Endothelial cell of umbilical vein (primary cell): Measurements from ENCODE around the gene PDXDC1. TPM values are rescaled to one million over a fixed set of nuclear protein-coding genes. Genes with fewer than 3 reads are reported as not detected.
"Not testable (repeated sequence)": the region's sequence is repeated elsewhere in the genome, so short reads cannot be mapped to it uniquely, and the experiment has no call there.

ENCODE experiments used
- BruUV-seq: library from RNA; stranded (reverse); fragments of 400-500 nt; replicated peaks from 2 replicates; lab custom pipeline; 2021; lab: Mats Ljungman, UMichigan
- CTCF ChIA-PET: fragments of 300-600, 350-600 bp; sonication (Branson Sonifier 250); formaldehyde crosslinking; loops from one replicate; lab custom pipeline; 2021; ENCODE audit warnings: antibody characterized with exemption, inconsistent platforms; lab: Charles Lee
- POLR2A ChIA-PET: fragments of 300-600, 350-600 bp; sonication (Branson Sonifier 250); formaldehyde crosslinking; loops from one replicate; lab custom pipeline; 2021; ENCODE audit warnings: antibody characterized with exemption, inconsistent platforms; lab: Charles Lee
- DNase-seq: peaks from one replicate; pipeline ENCODE4 v3.0.0-alpha.2; 2011; ENCODE audit warnings: low read depth, low spot score
- FAIRE-seq: peaks from 2 replicates; lab custom pipeline; 2011; peaks lifted over from hg19 to GRCh38; lab: Jason Lieb, UNC
- H2AFZ ChIP-seq: 2 replicates; pipeline ENCODE4 v1.6.0; 2012; ENCODE audit warnings: low read depth, low read length, control low read depth, inconsistent platforms
- H3K27ac ChIP-seq: 2 replicates; pipeline ENCODE4 v1.5.1; 2011; ENCODE audit warnings: low read depth, mild to moderate bottlenecking, control low read depth, low read length, moderate library complexity; ENCODE audit not compliant: insufficient read depth
- H3K27me3 ChIP-seq, 2 experiments: 2 replicates each; pipeline versions ENCODE4 v1.6.0 to v1.6.1; 2011; ENCODE audit warnings: low read length in 2 of 2, mixed read lengths in 1 of 2; ENCODE audit not compliant: control insufficient read depth in 2 of 2, insufficient read depth in 2 of 2
- H3K36me3 ChIP-seq, 2 experiments: 2 replicates in 1 of 2; 3 replicates in 1 of 2; pipeline ENCODE4 v1.5.1; 2011; ENCODE audit warnings: low read length in 2 of 2, mild to moderate bottlenecking in 1 of 2, moderate library complexity in 1 of 2; ENCODE audit not compliant: control insufficient read depth in 2 of 2, insufficient read depth in 2 of 2; ENCODE audit errors: extremely low read depth in 1 of 2
- H3K4me1 ChIP-seq: 3 replicates; pipeline ENCODE4 v1.5.1; 2011; ENCODE audit warnings: mild to moderate bottlenecking, low read length; ENCODE audit not compliant: control insufficient read depth, insufficient read depth; ENCODE audit errors: extremely low read depth
- H3K4me2 ChIP-seq: 2 replicates; pipeline ENCODE4 v1.6.1; 2011; ENCODE audit warnings: low read length, control low read depth, mixed read lengths; ENCODE audit not compliant: insufficient read depth
- H3K4me3 ChIP-seq, 3 experiments: fragments of 200-600 bp in 1 of 3; sonication (generic), shearing (Covaris generic) in 1 of 3; replicated peaks in 1 of 3; 2 replicates each; pipeline ENCODE4 v1.5.1; 2011 to 2016; ENCODE audit warnings: control low read depth in 3 of 3, low read length in 3 of 3, mild to moderate bottlenecking in 2 of 3, inconsistent platforms in 1 of 3, low read depth in 1 of 3, moderate library complexity in 1 of 3; ENCODE audit not compliant: insufficient read depth in 1 of 3
- H3K79me2 ChIP-seq: 2 replicates; pipeline ENCODE4 v1.6.0; 2012; ENCODE audit warnings: low read length, inconsistent platforms; ENCODE audit not compliant: control insufficient read depth, insufficient read depth
- H3K9ac ChIP-seq: replicated peaks from 2 replicates; pipeline ENCODE3; 2011; ENCODE audit warnings: low read length, control low read depth; ENCODE audit not compliant: insufficient read depth; ENCODE audit errors: extremely low read depth
- H3K9me1 ChIP-seq: replicated peaks from 3 replicates; pipeline ENCODE4 v1.6.0; 2011; ENCODE audit warnings: mild to moderate bottlenecking, low read length; ENCODE audit not compliant: control insufficient read depth, insufficient read depth; ENCODE audit errors: extremely low read depth
- H3K9me3 ChIP-seq: replicated peaks from 2 replicates; pipeline ENCODE4 v1.5.1; 2012; ENCODE audit warnings: low read length, inconsistent platforms; ENCODE audit not compliant: control insufficient read depth, insufficient read depth
- H4K20me1 ChIP-seq: replicated peaks from 2 replicates; pipeline ENCODE3; 2011; ENCODE audit warnings: mild to moderate bottlenecking, low read length; ENCODE audit not compliant: control insufficient read depth, insufficient read depth; ENCODE audit errors: extremely low read depth
- dilution Hi-C: fragments of 300-500 bp; cut with MboI; formaldehyde crosslinking; loops from one replicate; pipeline ENCODE4 v1.15.0; 2019; ENCODE audit warnings: low sequenced_read_pairs; ENCODE audit not compliant: extremely low pct_ligation_motif_present
- intact Hi-C: fragments of 100-400 bp; cut with micrococcal nuclease; formaldehyde crosslinking; loops from one replicate; pipeline ENCODE4 v1.10.0; 2022
- polyA plus RNA-seq, 4 experiments: library from polyadenylated mRNA; depleted of rRNA in 3 of 4; stranded (reverse) in 3 of 4; unstranded in 1 of 4; fragments of >200 nt; gene quantifications; 2 replicates each; pipeline versions ENCODE4 v1.2.1 to v1.2.3, GENCODE V29; 2011 to 2012; ENCODE audit warnings: missing spikeins in 1 of 4
- total RNA-seq: library from RNA; stranded (reverse); gene quantifications from 2 replicates; pipeline ENCODE4 v1.2.3, GENCODE V29; 2021

The PDXDC1 gene
- total and polyA plus RNA-seq, 2 donors (not counting 3 experiments of a cell fraction or from before 2014, with no cell fraction given) = 44.6 to 78.9 TPM

DNA sequence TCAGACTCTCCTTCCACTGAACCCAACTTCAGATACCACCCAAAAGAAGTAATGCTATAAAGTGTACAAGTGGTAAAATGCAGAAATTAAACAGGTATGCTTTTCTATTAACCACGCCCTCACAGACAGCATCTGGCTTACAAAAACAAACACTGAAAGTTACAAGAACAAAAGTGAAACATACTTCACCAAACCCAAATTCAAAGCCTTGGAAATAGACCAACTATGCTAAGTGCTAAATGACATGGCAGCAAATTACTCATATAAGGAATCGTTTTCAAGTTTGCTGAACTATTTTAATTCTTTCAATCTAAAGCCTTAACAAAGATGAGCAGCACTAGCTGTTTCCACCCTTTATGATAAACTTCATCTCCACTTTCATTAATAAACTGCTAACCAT lies 101.3 kb downstream of the PDXDC1 start:
- H3K9ac ChIP-seq, H2AFZ ChIP-seq, H3K9me1 ChIP-seq, dilution Hi-C loops, H3K4me2 ChIP-seq, H4K20me1 ChIP-seq, H3K9me3 ChIP-seq, H3K27ac ChIP-seq, CTCF ChIA-PET, BruUV-seq, H3K79me2 ChIP-seq, H3K4me1 ChIP-seq, DNase-seq, FAIRE-seq, POLR2A ChIA-PET, H3K27me3 ChIP-seq, H3K4me3 ChIP-seq, intact Hi-C loops, H3K36me3 ChIP-seq: not testable (repeated sequence)

DNA sequence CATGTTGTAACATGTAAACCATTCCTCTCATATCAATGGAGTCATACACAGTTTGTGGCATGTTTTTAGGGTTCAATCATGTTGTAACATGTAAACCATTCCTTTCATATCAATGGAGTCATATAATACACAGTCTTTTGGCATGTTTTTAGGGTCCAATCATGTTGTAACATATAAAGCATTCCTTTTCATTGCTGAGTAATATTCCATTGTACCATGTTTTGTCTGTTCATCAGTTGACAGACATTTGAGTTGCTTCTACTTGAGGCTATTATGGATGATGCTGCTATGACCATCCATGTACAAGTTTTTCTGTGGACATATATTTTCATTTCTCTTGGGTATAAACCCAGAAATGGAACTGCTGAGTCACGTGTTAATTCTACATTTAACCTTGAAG lies 106.1 kb downstream of the PDXDC1 start:
- H3K9me1 ChIP-seq, FAIRE-seq, H3K9me3 ChIP-seq, H3K4me3 ChIP-seq, H3K79me2 ChIP-seq, H3K9ac ChIP-seq, dilution Hi-C loops, H3K4me1 ChIP-seq, H3K4me2 ChIP-seq, BruUV-seq, H3K27ac ChIP-seq, H3K27me3 ChIP-seq, POLR2A ChIA-PET, H2AFZ ChIP-seq, DNase-seq, CTCF ChIA-PET, H3K36me3 ChIP-seq, H4K20me1 ChIP-seq, intact Hi-C loops: not testable (repeated sequence)

- H3K9me1 ChIP-seq, H3K36me3 ChIP-seq, H3K4me1 ChIP-seq, POLR2A ChIA-PET, H3K27ac ChIP-seq, CTCF ChIA-PET, intact Hi-C loops, H3K27me3 ChIP-seq, dilution Hi-C loops, H3K4me3 ChIP-seq, H3K9ac ChIP-seq, BruUV-seq, H2AFZ ChIP-seq, H3K9me3 ChIP-seq, H3K4me2 ChIP-seq, DNase-seq, H4K20me1 ChIP-seq, H3K79me2 ChIP-seq, FAIRE-seq: not testable (repeated sequence)
Observed at GRCh38 chr16:15082788-15083187, 108.0 kb downstream of the PDXDC1 start.

- H3K4me3 ChIP-seq, intact Hi-C loops, H3K27me3 ChIP-seq, FAIRE-seq, H2AFZ ChIP-seq, H3K36me3 ChIP-seq, H3K9me1 ChIP-seq, dilution Hi-C loops, H3K4me2 ChIP-seq, H3K9ac ChIP-seq, H3K27ac ChIP-seq, CTCF ChIA-PET, POLR2A ChIA-PET, BruUV-seq, H4K20me1 ChIP-seq, H3K9me3 ChIP-seq, DNase-seq, H3K4me1 ChIP-seq: not testable (repeated sequence)
- H3K79me2 ChIP-seq = peaks cover 15% of the 10 kb centered on the region
Observed at GRCh38 chr16:15090663-15091269, 115.9 kb downstream of the PDXDC1 start.
